ENCODE data around the gene ITPR2.

The ITPR2 gene

DNA sequence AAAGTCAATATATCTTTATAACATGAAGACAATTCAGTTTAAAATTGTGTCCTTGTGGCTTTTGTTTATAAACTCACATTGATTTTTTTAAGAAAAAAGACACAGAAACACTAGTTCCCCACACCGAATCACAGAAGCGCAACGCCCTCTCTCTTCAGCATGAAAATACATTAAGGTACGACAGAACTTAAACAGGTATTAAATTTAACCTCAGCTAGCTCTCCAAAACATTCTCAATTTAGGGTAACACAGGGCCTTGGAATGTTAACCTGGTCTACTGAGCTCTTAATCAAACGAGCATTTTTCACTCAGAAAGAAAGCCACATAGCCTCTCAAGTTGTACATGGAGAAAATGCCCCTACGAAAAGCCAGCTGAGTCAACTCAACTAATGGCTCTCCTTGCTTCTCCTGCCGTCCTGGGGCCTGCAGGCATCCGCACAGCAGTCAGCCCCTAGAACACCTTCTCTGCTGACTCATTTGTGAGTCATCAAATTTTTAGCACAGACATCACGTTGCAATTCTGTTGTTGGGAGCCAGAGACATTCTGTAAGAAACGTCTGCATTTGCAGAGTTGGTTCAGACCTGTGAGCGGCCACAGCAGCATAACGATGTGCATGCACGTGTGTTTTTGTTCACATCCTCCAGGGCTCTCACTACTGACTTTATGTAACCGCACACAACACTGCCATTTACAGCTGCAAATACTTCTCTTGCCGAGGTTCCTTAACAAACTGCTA lies 141.6 kb downstream of the ITPR2 start:
- TF ChIP-seq CTCF (IDR thresholded peaks at IDR 0.05; ENCODE audit: unreplicated experiment in 3 of 3) = no peak
- H3K9me3 Mint-ChIP-seq = no peaks in the 10 kb centered on the region
- H3K4me3 Mint-ChIP-seq = no peak overlapping the region
- peaks cover 18% of the 10 kb centered on the region for H3K36me3 Mint-ChIP-seq (ENCODE audit: low read depth)
- no peak overlapping the region for H3K27ac Mint-ChIP-seq
- peaks cover 5% of the 10 kb centered on the region for H3K4me1 Mint-ChIP-seq
- H3K27me3 Mint-ChIP-seq (ENCODE audit: low read depth) = peaks cover 5% of the 10 kb centered on the region

GRCh38 chr12:26690601-26691000 lies 142.4 kb downstream of the ITPR2 start:
- peaks cover 5% of the 10 kb centered on the region for H3K4me1 Mint-ChIP-seq
- no peak overlapping the region for H3K27ac Mint-ChIP-seq

GRCh38 chr12:26689281-26689841 lies 143.6 kb downstream of the ITPR2 start:
- no peak overlapping the region for H3K4me3 Mint-ChIP-seq

More at GRCh38 chr12:26690601-26691000, 142.4 kb downstream of the ITPR2 start:
- peaks cover 15% of the 10 kb centered on the region for H3K36me3 Mint-ChIP-seq (ENCODE audit: low read depth)
- no peak for TF ChIP-seq CTCF (IDR thresholded peaks at IDR 0.05; ENCODE audit: unreplicated experiment in 3 of 3)
- H3K4me3 Mint-ChIP-seq = no peak overlapping the region
- H3K9me3 Mint-ChIP-seq = peaks cover 4% of the 10 kb centered on the region
- H3K27me3 Mint-ChIP-seq (ENCODE audit: low read depth) = peaks cover 5% of the 10 kb centered on the region

DNA sequence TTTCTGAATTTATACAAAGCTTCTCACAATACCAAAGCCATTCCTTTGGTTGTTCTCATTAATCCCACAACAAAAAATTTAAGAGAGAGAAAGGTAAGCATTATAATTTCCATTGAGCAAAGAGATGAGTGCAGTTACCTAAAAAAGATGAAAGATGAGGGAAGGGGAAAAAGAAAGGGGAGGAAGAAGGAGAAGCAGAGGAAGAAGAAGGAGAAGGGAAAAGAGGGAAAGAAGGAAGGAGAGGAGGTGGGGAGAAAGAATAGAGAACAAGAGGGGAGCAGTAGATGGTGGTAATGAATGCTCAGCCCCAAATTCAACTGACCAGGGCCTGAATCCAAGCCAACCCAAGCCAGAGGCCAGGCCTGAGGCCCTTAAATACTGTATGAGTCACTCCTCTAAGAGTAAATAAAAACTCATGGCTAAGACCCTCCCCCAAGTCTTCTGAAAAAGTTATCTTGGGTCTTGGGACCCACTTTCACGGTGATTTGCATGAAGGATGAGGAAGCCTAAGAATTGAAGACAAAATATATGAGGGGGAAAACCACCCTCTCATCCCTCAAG lies 144.6 kb downstream of the ITPR2 start:
- Mint-ChIP-seq H3K4me3 (no peak overlapping the region), H3K27me3 (ENCODE audit: low read depth) (peaks cover 5% of the 10 kb centered on the region)
- no peak for TF ChIP-seq CTCF (IDR thresholded peaks at IDR 0.05; ENCODE audit: unreplicated experiment in 3 of 3)

More at GRCh38 chr12:26689281-26689841, 143.6 kb downstream of the ITPR2 start:
- Mint-ChIP-seq H3K27me3 (ENCODE audit: low read depth) (peaks cover 5% of the 10 kb centered on the region), H3K9me3 (peaks cover 5% of the 10 kb centered on the region), H3K4me1 (peaks cover 5% of the 10 kb centered on the region), H3K36me3 (ENCODE audit: low read depth) (peaks cover 17% of the 10 kb centered on the region), H3K27ac (no peak overlapping the region)
- TF ChIP-seq CTCF (IDR thresholded peaks at IDR 0.05; ENCODE audit: unreplicated experiment in 3 of 3) = no peak

GRCh38 chr12:26686408-26686807 lies 146.6 kb downstream of the ITPR2 start:
- Mint-ChIP-seq H3K4me3 (no peak overlapping the region), H3K27ac (no peak overlapping the region), H3K36me3 (ENCODE audit: low read depth) (peaks cover 43% of the 10 kb centered on the region), H3K4me1 (peaks cover 2% of the 10 kb centered on the region), H3K9me3 (peaks cover 9% of the 10 kb centered on the region), H3K27me3 (ENCODE audit: low read depth) (peaks cover 1% of the 10 kb centered on the region)
- no peak for TF ChIP-seq CTCF (IDR thresholded peaks at IDR 0.05; ENCODE audit: unreplicated experiment in 3 of 3)

More for the DNA sequence above, 144.6 kb downstream of the ITPR2 start:
- H3K4me1 Mint-ChIP-seq = peaks cover 5% of the 10 kb centered on the region
- H3K27ac Mint-ChIP-seq = no peak overlapping the region
- H3K9me3 Mint-ChIP-seq = peaks cover 9% of the 10 kb centered on the region
- peaks cover 26% of the 10 kb centered on the region for H3K36me3 Mint-ChIP-seq (ENCODE audit: low read depth)

All from nephron (organoid).